Measurements from ENCODE around the gene PLPPR3. TPM values are rescaled to one million over a fixed set of nuclear protein-coding genes. Genes with fewer than 3 reads are reported as not detected.

The PLPPR3 gene
- total RNA-seq, 3 donors from 2014 or later = 0.19 TPM; not detected in 2

DNA sequence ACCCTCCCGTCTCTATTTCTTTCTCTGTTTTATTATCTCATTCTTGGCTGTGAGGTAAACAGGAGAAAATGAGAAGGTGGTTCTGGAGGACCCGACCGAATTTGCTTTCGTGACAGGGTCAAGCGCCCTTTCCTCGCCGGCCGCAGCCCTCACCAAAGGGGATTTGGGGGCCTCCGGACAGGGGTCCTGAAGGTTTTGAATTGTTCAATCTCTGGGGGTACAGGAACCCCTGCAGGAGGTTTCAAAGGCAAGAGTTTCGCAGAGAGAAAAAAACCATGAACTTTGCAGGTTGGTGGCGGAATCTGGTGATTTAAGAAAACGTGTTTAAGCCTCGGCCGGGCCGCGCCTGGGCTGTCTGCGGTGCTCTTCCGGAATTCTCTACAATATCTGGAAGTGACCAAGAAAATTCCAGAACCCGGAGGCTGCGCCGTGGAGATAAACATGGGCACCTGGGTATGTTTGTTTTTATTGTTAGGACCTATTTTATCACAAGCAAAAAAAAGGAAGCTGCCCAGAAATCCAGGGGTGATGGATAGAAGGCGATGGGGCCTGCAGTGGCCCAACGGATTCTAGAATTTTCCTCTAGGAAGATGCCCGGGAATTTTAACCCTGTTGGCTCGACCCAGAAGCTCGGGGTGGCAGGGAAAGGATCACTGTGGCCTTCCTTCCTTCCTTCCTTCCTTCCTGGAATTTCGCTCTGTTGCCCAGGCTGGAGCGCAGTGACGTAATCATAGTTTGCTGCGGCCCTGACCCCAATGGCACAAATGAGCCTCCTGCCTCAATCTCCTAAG, 38.7 kb downstream of the PLPPR3 start:
- no peaks in the 10 kb centered on the region for H3K36me3 ChIP-seq (ENCODE audit: low read depth)
- ATAC-seq (no peak), DNase-seq (no peak)
- intact Hi-C loops (cut with DNase I, micrococcal nuclease) = no loop called here
- peaks cover 8% of the 10 kb centered on the region for H3K4me1 ChIP-seq (ENCODE audit: low read depth)
- H3K4me3 ChIP-seq = no peak overlapping the region
- no peaks in the 10 kb centered on the region for H3K9me3 ChIP-seq
- TF ChIP-seq CTCF (IDR thresholded peaks at IDR 0.05) = no peak

DNA sequence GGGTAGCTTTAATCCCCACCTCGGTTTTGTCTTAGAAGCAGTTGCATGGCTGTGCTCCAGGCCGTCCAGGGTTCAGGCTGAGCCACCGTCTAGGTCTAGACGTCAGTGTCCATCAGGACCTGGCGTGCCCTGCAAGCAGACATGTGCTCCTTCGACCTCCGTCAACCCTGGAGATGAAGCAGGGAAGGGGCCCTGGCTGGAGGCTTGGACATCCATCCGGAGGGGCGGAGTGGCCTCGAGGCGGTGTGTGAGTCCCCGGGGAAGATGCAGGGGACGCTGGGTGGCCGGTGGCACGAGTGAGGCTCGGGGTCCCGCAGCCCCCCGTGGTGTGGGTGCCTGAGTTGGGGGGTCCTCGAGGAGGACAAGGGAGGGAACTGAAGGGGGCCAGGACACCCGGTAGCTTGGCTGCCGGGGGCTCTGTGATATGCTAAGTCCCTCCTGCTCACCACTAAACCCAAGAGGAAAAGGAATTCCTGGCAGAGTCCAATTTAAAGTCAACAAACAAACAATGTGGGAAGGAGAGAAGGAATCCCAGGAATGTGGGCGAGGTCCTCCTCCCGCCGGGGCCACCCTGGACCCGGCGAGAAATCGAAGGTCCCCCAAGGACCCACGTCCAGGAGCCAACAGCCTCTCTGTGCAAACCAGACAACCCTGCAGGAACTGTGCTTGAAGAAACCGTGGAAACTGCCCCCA, 39.4 kb downstream of the PLPPR3 start:
- H3K36me3 ChIP-seq (ENCODE audit: low read depth) = no peaks in the 10 kb centered on the region
- peaks cover 8% of the 10 kb centered on the region for H3K4me1 ChIP-seq (ENCODE audit: low read depth)
- no peak overlapping the region for H3K4me3 ChIP-seq
- intact Hi-C loops (cut with DNase I, micrococcal nuclease) = no loop called here
- ATAC-seq (peak; percentile 78), DNase-seq (peak in 1 of 3 donors; percentile 29)
- TF ChIP-seq CTCF (IDR thresholded peaks at IDR 0.05) = no peak
- H3K9me3 ChIP-seq = no peaks in the 10 kb centered on the region

DNA sequence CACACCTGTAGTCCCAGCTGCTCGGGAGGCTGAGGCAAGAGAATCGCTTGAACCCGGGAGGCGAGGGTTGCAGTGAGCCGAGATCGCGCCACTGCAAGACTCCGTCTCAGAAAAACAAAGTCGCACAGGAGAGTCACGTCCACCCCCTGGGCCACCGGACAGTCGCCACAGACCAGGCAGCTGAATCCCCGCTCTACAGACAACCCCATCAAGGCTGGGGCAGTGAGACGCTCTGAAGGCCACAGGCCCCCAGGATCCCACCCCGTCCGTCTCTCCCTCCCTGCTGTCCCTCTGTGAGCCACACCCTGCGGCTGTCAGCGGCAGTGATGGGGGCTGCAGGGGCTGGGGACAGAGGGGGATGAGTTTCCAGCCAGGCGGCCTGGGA, 40.0 kb downstream of the PLPPR3 start:
- H3K9me3 ChIP-seq = no peaks in the 10 kb centered on the region
- H3K36me3 ChIP-seq (ENCODE audit: low read depth) = no peaks in the 10 kb centered on the region
- no peak for TF ChIP-seq CTCF (IDR thresholded peaks at IDR 0.05)
- ATAC-seq (no peak), DNase-seq (no peak)
- peaks cover 8% of the 10 kb centered on the region for H3K4me1 ChIP-seq (ENCODE audit: low read depth)
- H3K4me3 ChIP-seq = no peak overlapping the region
- intact Hi-C loops (cut with DNase I, micrococcal nuclease) = no loop called here

GRCh38 chr19:780935-781334, 40.8 kb downstream of the PLPPR3 start:
- Histone ChIP-seq H3K9me3 (no peaks in the 10 kb centered on the region), H3K4me3 (no peak overlapping the region), H3K36me3 (ENCODE audit: low read depth) (no peaks in the 10 kb centered on the region), H3K4me1 (ENCODE audit: low read depth) (peaks cover 8% of the 10 kb centered on the region)
- no peak for DNase-seq
- no peak for ATAC-seq
- intact Hi-C loops (cut with DNase I, micrococcal nuclease) = no loop called here
- TF ChIP-seq CTCF (IDR thresholded peaks at IDR 0.05) = no peak

DNA sequence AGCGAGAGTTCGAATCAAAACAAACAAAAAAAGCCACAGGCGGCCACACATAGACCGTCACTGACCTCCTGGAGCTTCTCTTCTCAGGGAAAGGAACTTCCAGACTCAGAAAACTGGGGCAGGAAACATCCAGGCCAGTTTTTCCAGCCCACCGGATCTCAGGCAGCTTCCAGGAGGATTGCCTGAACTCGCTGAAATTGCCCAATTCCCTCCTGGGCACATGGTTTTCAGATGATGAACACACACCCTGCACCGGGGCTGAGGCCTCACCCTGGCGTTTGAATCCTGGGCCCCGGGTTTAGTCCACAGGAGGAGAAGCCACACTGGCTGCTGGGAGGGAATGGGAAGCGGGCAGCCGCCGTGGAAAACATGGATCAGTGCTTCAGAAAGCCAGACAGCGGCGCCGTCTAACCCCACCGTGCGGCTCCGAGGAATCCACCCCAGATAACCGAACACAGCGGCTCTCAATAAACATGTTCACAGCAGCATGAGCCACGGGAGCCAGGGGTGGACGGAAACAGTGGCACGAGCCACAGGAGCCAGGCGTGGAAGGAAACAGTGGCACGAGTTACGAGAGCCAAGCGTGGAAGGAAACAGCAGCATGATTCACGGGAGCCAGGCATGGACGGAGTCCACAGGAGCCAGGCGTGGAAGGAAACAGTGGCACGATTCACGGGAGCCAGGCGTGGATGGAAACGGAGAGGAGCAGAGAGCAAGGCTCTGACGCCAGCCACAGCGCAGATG, 42.7 kb downstream of the PLPPR3 start:
- ATAC-seq (peak; percentile 44), DNase-seq (peak in 1 of 3 donors; percentile 28)
- no peaks in the 10 kb centered on the region for H3K36me3 ChIP-seq (ENCODE audit: low read depth)
- peaks cover 8% of the 10 kb centered on the region for H3K4me1 ChIP-seq (ENCODE audit: low read depth)
- no peaks in the 10 kb centered on the region for H3K9me3 ChIP-seq
- intact Hi-C loops (cut with DNase I, micrococcal nuclease) = no loop called here
- TF ChIP-seq CTCF (IDR thresholded peaks at IDR 0.05) = no peak
- H3K4me3 ChIP-seq = no peak overlapping the region

Measured in mucosa of descending colon (tissue), 3 donors.